ENCODE results near the gene MGAT3.

GRCh38 chr22:39474351-39475111 lies 17.7 kb downstream of the MGAT3 start:
- TF ChIP-seq CTCF (IDR thresholded peaks at IDR 0.05) (no peak), EZH2 (IDR thresholded peaks at IDR 0.05; ENCODE audit: borderline replicate concordance, insufficient read depth, low read depth, low read length, poor library complexity, severe bottlenecking) (no peak)
